Mesenchymal stem cell (in vitro differentiated cells and primary cell): ENCODE measurements around the gene CLEC16A.
A peak's percentile ranks its signal among the peaks of the same experiment; 100 is the strongest.

Experiments
- DNase-seq: peaks from one replicate; pipeline ENCODE4 v3.0.0-alpha.2; 2013
- H2AFZ ChIP-seq: one replicate; pipeline ENCODE4 v1.6.1; 2013; ENCODE audit warnings: low read depth, mild to moderate bottlenecking, control low read depth, inconsistent platforms, low read length, moderate library complexity
- H2AK5ac ChIP-seq: 2 replicates; pipeline ENCODE4 v1.6.1; 2013; ENCODE audit warnings: low read length, moderate library complexity, mild to moderate bottlenecking, inconsistent platforms; ENCODE audit not compliant: severe bottlenecking
- H2BK120ac ChIP-seq: one replicate; pipeline ENCODE4 v1.6.1; 2013; ENCODE audit warnings: low read depth, mild to moderate bottlenecking, inconsistent platforms, low read length, moderate library complexity
- H2BK12ac ChIP-seq, 2 experiments: one replicate each; pipeline ENCODE4 v1.6.1; 2013; ENCODE audit warnings: inconsistent platforms in 2 of 2, low read length in 2 of 2, mild to moderate bottlenecking in 2 of 2, moderate library complexity in 2 of 2, control low read depth in 1 of 2
- H2BK15ac ChIP-seq: one replicate; pipeline ENCODE4 v1.6.1; 2013; ENCODE audit warnings: mild to moderate bottlenecking, low read depth, inconsistent platforms; ENCODE audit not compliant: poor library complexity, severe bottlenecking
- H2BK5ac ChIP-seq: 2 replicates; pipeline ENCODE4 v1.6.1; 2013; ENCODE audit warnings: low read depth, mild to moderate bottlenecking, low read length, control low read depth, inconsistent platforms; ENCODE audit not compliant: poor library complexity, severe bottlenecking
- H3K14ac ChIP-seq, 2 experiments: one replicate each; pipeline ENCODE4 v1.6.1; 2013; ENCODE audit warnings: inconsistent platforms in 2 of 2, low read length in 2 of 2, control low read depth in 1 of 2, mild to moderate bottlenecking in 1 of 2, moderate library complexity in 1 of 2
- H3K18ac ChIP-seq, 2 experiments: one replicate each; pipeline ENCODE4 v1.6.1; 2013; ENCODE audit warnings: inconsistent platforms in 2 of 2, low read length in 2 of 2, control low read depth in 1 of 2, low read depth in 1 of 2, mild to moderate bottlenecking in 1 of 2
- H3K23ac ChIP-seq, 2 experiments: one replicate each; pipeline ENCODE4 v1.6.1; 2013; ENCODE audit warnings: inconsistent platforms in 2 of 2, low read length in 2 of 2, mild to moderate bottlenecking in 2 of 2, moderate library complexity in 2 of 2, control low read depth in 1 of 2
- H3K27ac ChIP-seq: 2 replicates; pipeline ENCODE4 v1.5.1; 2013; ENCODE audit warnings: mild to moderate bottlenecking, moderate library complexity, low read length, control low read depth, inconsistent platforms; ENCODE audit not compliant: poor library complexity, severe bottlenecking
- H3K27me3 ChIP-seq, 2 experiments: 2 replicates each; pipeline versions ENCODE4 v1.6.1 to v1.7.0; 2013; ENCODE audit warnings: low read length in 2 of 2, mild to moderate bottlenecking in 2 of 2, moderate library complexity in 2 of 2, control low read depth in 1 of 2, inconsistent platforms in 1 of 2; ENCODE audit not compliant: control insufficient read depth in 1 of 2, insufficient read depth in 1 of 2
- H3K36me3 ChIP-seq, 2 experiments: 2 replicates each; pipeline versions ENCODE4 v1.6.1 to v1.7.0; 2013; ENCODE audit warnings: low read length in 2 of 2, control low read depth in 1 of 2, inconsistent platforms in 1 of 2, low read depth in 1 of 2, mild to moderate bottlenecking in 1 of 2; ENCODE audit not compliant: insufficient read depth in 2 of 2, control insufficient read depth in 1 of 2
- H3K4ac ChIP-seq, 2 experiments: one replicate each; pipeline ENCODE4 v1.6.1; 2013; ENCODE audit warnings: inconsistent platforms in 2 of 2, low read length in 2 of 2, mild to moderate bottlenecking in 2 of 2, moderate library complexity in 2 of 2, control low read depth in 1 of 2, low read depth in 1 of 2
- H3K4me1 ChIP-seq: 2 replicates; pipeline ENCODE4 v1.6.1; 2013; ENCODE audit warnings: low read depth, low read length, control low read depth; ENCODE audit not compliant: control insufficient read depth, insufficient read depth
- H3K4me2 ChIP-seq: 2 replicates; pipeline ENCODE4 v1.6.1; 2013; ENCODE audit warnings: low read length, mild to moderate bottlenecking, inconsistent platforms; ENCODE audit not compliant: poor library complexity, severe bottlenecking
- H3K4me3 ChIP-seq, 2 experiments: 2 replicates each; pipeline versions ENCODE4 v1.5.1 to v1.7.0; 2013; ENCODE audit warnings: low read length in 2 of 2, mild to moderate bottlenecking in 2 of 2, control low read depth in 1 of 2, low read depth in 1 of 2; ENCODE audit not compliant: insufficient read depth in 1 of 2
- H3K79me1 ChIP-seq: replicated peaks from 2 replicates; pipeline ENCODE4 v1.6.1; 2013; ENCODE audit warnings: mild to moderate bottlenecking, control low read depth, low read length, inconsistent platforms; ENCODE audit not compliant: poor library complexity, severe bottlenecking
- H3K9ac ChIP-seq: 2 replicates; pipeline ENCODE4 v1.7.0; 2013; ENCODE audit warnings: mild to moderate bottlenecking, low read length, moderate library complexity
- H3K9me3 ChIP-seq: 2 replicates; pipeline ENCODE4 v1.7.0; 2013; ENCODE audit warnings: mild to moderate bottlenecking, low read length; ENCODE audit not compliant: control insufficient read depth
- H4K8ac ChIP-seq: one replicate; pipeline ENCODE4 v1.6.1; 2013; ENCODE audit warnings: inconsistent platforms, mild to moderate bottlenecking, low read length, moderate library complexity
- H4K91ac ChIP-seq: one replicate; pipeline ENCODE4 v1.6.1; 2013; ENCODE audit warnings: mild to moderate bottlenecking, low read length, inconsistent platforms
- WGBS: methylation state at CpG from one replicate; pipeline ENCODE4 v1.1.7; 2013; ENCODE audit warnings: mixed read lengths; 5-methylcytosine and 5-hydroxymethylcytosine counted together

The CLEC16A gene

GRCh38 chr16:11139326-11140097 lies 195.1 kb downstream of the CLEC16A start:
- no peak overlapping the region for H3K14ac ChIP-seq
- H3K23ac ChIP-seq = no peak overlapping the region
- no peak overlapping the region for H2BK15ac ChIP-seq
- H2BK5ac ChIP-seq = peak overlapping the region; percentile 63
- H3K79me1 ChIP-seq = peaks cover 13% of the 10 kb centered on the region
- H2BK12ac ChIP-seq = peak overlapping the region in 1 of 2 experiments; percentile 54
- H2AK5ac ChIP-seq = no peak overlapping the region
- no peak overlapping the region for H3K18ac ChIP-seq
- H3K4me3 ChIP-seq = no peak overlapping the region
- peak overlapping the region; percentile 88 for H3K27ac ChIP-seq
- H2AFZ ChIP-seq = no peak overlapping the region
- H3K4ac ChIP-seq = peak overlapping the region in 1 of 2 experiments; percentile 37
- DNase-seq = peak; percentile 55
- 64% methylated on average over 5 of the region's 5 CpGs for WGBS
- no peak overlapping the region for H4K8ac ChIP-seq
- no peak overlapping the region for H4K91ac ChIP-seq
- H2BK120ac ChIP-seq = no peak overlapping the region
- H3K4me1 ChIP-seq = peaks cover 53% of the 10 kb centered on the region
- H3K9ac ChIP-seq = no peak overlapping the region
- H3K36me3 ChIP-seq = peaks cover 0 to 22% of the 10 kb centered on the region in 2 experiments
- no peak overlapping the region for H3K4me2 ChIP-seq
- H3K27me3 ChIP-seq = peaks cover 0 to 4% of the 10 kb centered on the region in 2 experiments
- no peaks in the 10 kb centered on the region for H3K9me3 ChIP-seq

- 77% methylated on average over 5 of the region's 8 CpGs for WGBS
- H3K27ac ChIP-seq = peak overlapping the region; percentile 88
- DNase-seq = no peak
Observed at GRCh38 chr16:11140098-11140375, 195.7 kb downstream of the CLEC16A start.

GRCh38 chr16:11140466-11140865 lies 196.1 kb downstream of the CLEC16A start:
- Histone ChIP-seq H2BK15ac (no peak overlapping the region), H3K79me1 (peaks cover 14% of the 10 kb centered on the region), H3K36me3 (peaks cover 0 to 31% of the 10 kb centered on the region in 2 experiments), H3K27me3 (peaks cover 0 to 4% of the 10 kb centered on the region in 2 experiments), H3K9me3 (no peaks in the 10 kb centered on the region), H3K4me2 (no peak overlapping the region), H2BK12ac (no peak overlapping the region), H4K8ac (no peak overlapping the region), H3K27ac (peak overlapping the region; percentile 88), H3K4ac (no peak overlapping the region), H2BK120ac (no peak overlapping the region), H3K23ac (no peak overlapping the region), H3K14ac (no peak overlapping the region), H3K9ac (no peak overlapping the region), H2AFZ (no peak overlapping the region), H2BK5ac (peak overlapping the region; percentile 84), H3K4me3 (no peak overlapping the region), H3K18ac (no peak overlapping the region), H3K4me1 (peaks cover 46% of the 10 kb centered on the region), H2AK5ac (peak overlapping the region; percentile 84), H4K91ac (peak overlapping the region; percentile 32)
- WGBS = 94% methylated on average over 4 of the region's 4 CpGs
- no peak for DNase-seq

More at GRCh38 chr16:11140098-11140375, 195.7 kb downstream of the CLEC16A start:
- Histone ChIP-seq H2AK5ac (no peak overlapping the region), H3K14ac (no peak overlapping the region), H3K4ac (no peak overlapping the region), H4K8ac (peak overlapping the region; percentile 29), H3K36me3 (peaks cover 0 to 27% of the 10 kb centered on the region in 2 experiments), H2AFZ (no peak overlapping the region), H2BK5ac (no peak overlapping the region), H3K9me3 (no peaks in the 10 kb centered on the region), H3K79me1 (peaks cover 14% of the 10 kb centered on the region), H3K18ac (peak overlapping the region; percentile 34 to 64), H3K4me3 (no peak overlapping the region), H3K4me2 (no peak overlapping the region), H3K23ac (no peak overlapping the region), H2BK15ac (peak overlapping the region; percentile 60), H2BK12ac (peak overlapping the region in 1 of 2 experiments; percentile 59), H3K4me1 (peaks cover 49% of the 10 kb centered on the region), H3K9ac (no peak overlapping the region), H3K27me3 (peaks cover 0 to 4% of the 10 kb centered on the region in 2 experiments), H2BK120ac (no peak overlapping the region), H4K91ac (peak overlapping the region; percentile 36)

DNA sequence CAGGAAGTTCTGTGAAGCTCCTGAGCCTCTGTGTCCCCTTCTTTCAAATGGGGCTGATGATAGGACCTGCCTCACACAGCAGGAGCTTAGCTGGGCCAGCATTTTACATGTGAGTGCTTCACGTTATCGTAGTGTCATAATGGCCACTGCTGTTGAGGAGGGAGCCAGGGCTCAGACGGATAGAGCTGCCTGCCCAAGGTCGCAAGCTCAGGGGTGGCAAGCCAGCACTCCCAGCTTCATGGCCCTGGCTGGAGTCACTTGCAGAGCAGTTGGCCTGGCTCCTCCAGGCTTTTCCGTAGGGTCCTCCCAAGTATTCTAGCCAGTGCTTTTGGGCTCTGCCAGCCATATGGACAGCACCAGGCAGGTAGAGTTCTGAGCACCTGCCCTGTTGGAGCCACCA lies 196.5 kb downstream of the CLEC16A start:
- no peak overlapping the region for H3K4me3 ChIP-seq
- H3K27ac ChIP-seq = peak overlapping the region; percentile 88
- no peak overlapping the region for H4K8ac ChIP-seq
- no peak overlapping the region for H3K14ac ChIP-seq
- no peak overlapping the region for H3K4me2 ChIP-seq
- peak overlapping the region; percentile 13 for H4K91ac ChIP-seq
- H3K23ac ChIP-seq = no peak overlapping the region
- no peak overlapping the region for H3K4ac ChIP-seq
- H3K36me3 ChIP-seq = peaks cover 0 to 32% of the 10 kb centered on the region in 2 experiments
- 86% methylated on average over 5 of the region's 5 CpGs for WGBS
- H2BK15ac ChIP-seq = no peak overlapping the region
- peaks cover 0 to 4% of the 10 kb centered on the region in 2 experiments for H3K27me3 ChIP-seq
- no peak overlapping the region for H2BK12ac ChIP-seq
- peaks cover 43% of the 10 kb centered on the region for H3K4me1 ChIP-seq
- no peak overlapping the region for H3K9ac ChIP-seq
- no peak overlapping the region for H3K18ac ChIP-seq
- H3K79me1 ChIP-seq = peaks cover 14% of the 10 kb centered on the region
- no peak for DNase-seq
- no peaks in the 10 kb centered on the region for H3K9me3 ChIP-seq
- H2BK120ac ChIP-seq = no peak overlapping the region
- peak overlapping the region; percentile 84 for H2BK5ac ChIP-seq
- H2AFZ ChIP-seq = no peak overlapping the region
- H2AK5ac ChIP-seq = peak overlapping the region; percentile 84
